HCT116 (cell line): ENCODE results near the gene CXXC1. TPM values are rescaled to one million over a fixed set of nuclear protein-coding genes. Genes with fewer than 3 reads are reported as not detected.

Experiments used
- ATAC-seq: fragments of 200-7000 bp; cut with Tn5 transposase; 2 replicates; pipeline ENCODE4 v1.9.1; 2020; ENCODE audit warnings: mild to moderate bottlenecking, moderate library complexity
- BruUV-seq: library from RNA; stranded (reverse); fragments of 400-500 nt; replicated peaks from 2 replicates; lab custom pipeline; 2021; lab: Mats Ljungman, UMichigan
- CTCF ChIA-PET: fragments of 300-600 bp; sonication (Branson Sonifier 250); formaldehyde crosslinking; loops from one replicate; lab custom pipeline; 2021; ENCODE audit warnings: antibody characterized with exemption; lab: Charles Lee
- POLR2A ChIA-PET: fragments of 300-600, 350-600 bp; sonication (Branson Sonifier 250); formaldehyde crosslinking; loops from one replicate; lab custom pipeline; 2021; ENCODE audit warnings: antibody characterized with exemption; lab: Charles Lee
- RAD21 ChIA-PET, 2 experiments: fragments of 300-600 bp; sonication (Branson Sonifier 250); formaldehyde crosslinking; loops; one replicate each; lab custom pipeline; 2023; ENCODE audit warnings: low total read pairs in 2 of 2; ENCODE audit not compliant: uncharacterized antibody in 2 of 2, unreplicated experiment in 2 of 2, low non-redundant PET in 1 of 2; lab: Charles Lee
- DNase-seq: peaks from one replicate; pipeline ENCODE4 v3.0.0-alpha.2; 2010; ENCODE audit warnings: low read depth, low spot score
- H2AFZ ChIP-seq: fragments of 200-600 bp; shearing (Covaris generic), sonication (generic); 2 replicates; pipeline ENCODE4 v1.6.1; 2017; ENCODE audit warnings: low read depth, mixed run types, mixed read lengths, antibody characterized with exemption, low read length; ENCODE audit not compliant: poor library complexity, severe bottlenecking
- H3K27ac ChIP-seq: 2 replicates; pipeline ENCODE4 v1.5.1; 2012; ENCODE audit warnings: low read depth, low read length
- H3K27me3 ChIP-seq: fragments of 200-600 bp; sonication (generic); 2 replicates; pipeline ENCODE4 v1.6.1; 2016; ENCODE audit warnings: mixed run types, low read length, mixed read lengths; ENCODE audit not compliant: insufficient read depth
- H3K36me3 ChIP-seq, 2 experiments: fragments of 200-500 bp in 1 of 2; fragments of 200-600 bp in 1 of 2; sonication (Bioruptor generic) in 1 of 2; sonication (generic) in 1 of 2; 2 replicates each; pipeline versions ENCODE4 v1.5.1 to v1.6.1; 2014 to 2016; ENCODE audit warnings: low read length in 2 of 2, inconsistent platforms in 1 of 2, mixed read lengths in 1 of 2, mixed run types in 1 of 2; ENCODE audit not compliant: insufficient read depth in 2 of 2, control insufficient read depth in 1 of 2
- H3K4me1 ChIP-seq, 2 experiments: fragments of 200-600 bp in 1 of 2; sonication (generic) in 1 of 2; 2 replicates each; pipeline versions ENCODE4 v1.5.1 to v1.6.1; 2012 to 2017; ENCODE audit warnings: low read length in 2 of 2, inconsistent platforms in 1 of 2, mild to moderate bottlenecking in 1 of 2, mixed read lengths in 1 of 2, mixed run types in 1 of 2, moderate library complexity in 1 of 2; ENCODE audit not compliant: insufficient read depth in 2 of 2, control insufficient read depth in 1 of 2
- H3K4me2 ChIP-seq: fragments of 200-600 bp; sonication (generic); 2 replicates; pipeline ENCODE4 v1.6.1; 2017; ENCODE audit warnings: mixed run types, low read length, mixed read lengths
- H3K4me3 ChIP-seq, 2 experiments: fragments of 200-600 bp in 1 of 2; sonication (generic) in 1 of 2; replicated peaks in 1 of 2; 2 replicates each; pipeline ENCODE4 v1.5.1; 2011 to 2016; ENCODE audit warnings: low read length in 2 of 2, control low read depth in 1 of 2, low read depth in 1 of 2, mild to moderate bottlenecking in 1 of 2, mixed read lengths in 1 of 2, mixed run types in 1 of 2
- H3K79me2 ChIP-seq: fragments of 200-600 bp; sonication (generic); 2 replicates; pipeline ENCODE4 v1.6.1; 2017; ENCODE audit warnings: mild to moderate bottlenecking, mixed run types, low read length, moderate library complexity, mixed read lengths; ENCODE audit not compliant: insufficient read depth
- H3K9ac ChIP-seq: fragments of 200-600 bp; sonication (generic); 2 replicates; pipeline ENCODE4 v1.6.1; 2016; ENCODE audit warnings: low read length, mixed read lengths
- H3K9me2 ChIP-seq: fragments of 200-600 bp; sonication (generic), shearing (Covaris generic); 2 replicates; pipeline ENCODE4 v1.6.1; 2017; ENCODE audit warnings: mixed run types, mild to moderate bottlenecking, moderate library complexity; ENCODE audit not compliant: insufficient read depth
- H3K9me3 ChIP-seq, 2 experiments: fragments of 200-500 bp in 1 of 2; fragments of 200-600 bp in 1 of 2; sonication (Bioruptor generic) in 1 of 2; sonication (generic) in 1 of 2; 2 replicates each; pipeline ENCODE4 v1.6.1; 2014 to 2017; ENCODE audit warnings: low read length in 2 of 2, mixed read lengths in 2 of 2, inconsistent platforms in 1 of 2, low read depth in 1 of 2, mild to moderate bottlenecking in 1 of 2, mixed run types in 1 of 2, moderate library complexity in 1 of 2; ENCODE audit not compliant: control insufficient read depth in 1 of 2, insufficient read depth in 1 of 2
- H4K20me1 ChIP-seq: fragments of 200-600 bp; sonication (generic), shearing (Covaris generic); 2 replicates; pipeline ENCODE4 v1.6.1; 2017; ENCODE audit warnings: mixed run types, mild to moderate bottlenecking, moderate library complexity; ENCODE audit not compliant: insufficient read depth
- ATF3 ChIP-seq: IDR thresholded peaks from 2 replicates; pipeline ENCODE4 v1.6.1; 2012
- CEBPB ChIP-seq: IDR thresholded peaks from 2 replicates; pipeline ENCODE4 v1.6.1; 2012; ENCODE audit warnings: low read depth
- CTCF ChIP-seq, 3 experiments: fragments of 200-600 bp in 1 of 3; sonication (generic) in 1 of 3; IDR thresholded peaks in 2 of 3; conservative IDR thresholded peaks in 1 of 3; 2 replicates each; pipeline ENCODE4 v1.5.1; 2012 to 2017; ENCODE audit warnings: low read depth in 2 of 3, low read length in 2 of 3, antibody characterized with exemption in 1 of 3, borderline replicate concordance in 1 of 3, control low read depth in 1 of 3, mild to moderate bottlenecking in 1 of 3, mixed read lengths in 1 of 3, mixed run types in 1 of 3, moderate library complexity in 1 of 3; ENCODE audit not compliant: insufficient read depth in 1 of 3
- EGR1 ChIP-seq: IDR thresholded peaks from 2 replicates; pipeline ENCODE4 v1.6.1; 2012; ENCODE audit warnings: low read depth
- ELF1 ChIP-seq: IDR thresholded peaks from 2 replicates; pipeline ENCODE4 v1.6.1; 2012; ENCODE audit warnings: low read depth, borderline replicate concordance
- EZH2 ChIP-seq: fragments of 200-600 bp; sonication (generic); IDR thresholded peaks from 2 replicates; pipeline ENCODE4 v1.6.1; 2017; ENCODE audit warnings: antibody characterized with exemption, mixed run types
- JUND ChIP-seq: IDR thresholded peaks from 2 replicates; pipeline ENCODE4 v1.6.1; 2012
- MAX ChIP-seq: IDR thresholded peaks from 2 replicates; pipeline ENCODE4 v1.6.1; 2012
- POLR2AphosphoS5 ChIP-seq: IDR thresholded peaks from 2 replicates; pipeline ENCODE4 v1.6.1; 2011; ENCODE audit warnings: mild to moderate bottlenecking, low read depth, low read length, moderate library complexity
- SIN3A ChIP-seq: IDR thresholded peaks from 2 replicates; pipeline ENCODE4 v1.6.1; 2012; ENCODE audit warnings: low read depth
- SP1 ChIP-seq: IDR thresholded peaks from 2 replicates; pipeline ENCODE4 v1.6.1; 2012; ENCODE audit warnings: low read depth
- SRF ChIP-seq: IDR thresholded peaks from 2 replicates; pipeline ENCODE4 v1.6.1; 2012; ENCODE audit warnings: low read depth
- TCF7L2 ChIP-seq: IDR thresholded peaks from 2 replicates; pipeline ENCODE4 v1.7.0; 2011; ENCODE audit warnings: borderline replicate concordance, inconsistent platforms; ENCODE audit not compliant: insufficient read depth, insufficient read length; ENCODE audit errors: extremely low read depth
- YY1 ChIP-seq: IDR thresholded peaks from 2 replicates; pipeline ENCODE4 v1.6.1; 2011; ENCODE audit warnings: low read length, low read depth, moderate library complexity, mild to moderate bottlenecking; ENCODE audit not compliant: insufficient replicate concordance; ENCODE audit errors: extremely low read depth
- intact Hi-C: fragments of 100-400 bp; cut with micrococcal nuclease; formaldehyde crosslinking; loops from 2 replicates; pipeline ENCODE4 v1.10.0; 2022
- total RNA-seq: library from RNA; stranded (reverse); gene quantifications from one replicate; pipeline ENCODE4 v1.2.1, GENCODE V29; 2021; ENCODE audit not compliant: unreplicated experiment

CXXC1 gene
- total RNA-seq, 1 experiment from 2014 or later, result 101 TPM

- H3K27me3 ChIP-seq, result no peaks in the 10 kb centered on the region
- H3K27ac ChIP-seq, result no peak overlapping the region
- H3K4me3 ChIP-seq, result no peak overlapping the region
- no peak overlapping the region for H2AFZ ChIP-seq
- POLR2A ChIA-PET, result no interaction called here
- H3K4me1 ChIP-seq, result no peaks in the 10 kb centered on the region
- CTCF ChIA-PET, result no interaction called here
- H3K79me2 ChIP-seq, result no peaks in the 10 kb centered on the region
- no TSS peak for BruUV-seq
- no peaks in the 10 kb centered on the region for H4K20me1 ChIP-seq
- no peaks in the 10 kb centered on the region for H3K9me2 ChIP-seq
- RAD21 ChIA-PET, result no interaction called here
- intact Hi-C loops, result no loop called here
- no peaks in the 10 kb centered on the region for H3K36me3 ChIP-seq
- no peak overlapping the region for H3K9ac ChIP-seq
- no peaks in the 10 kb centered on the region; a peak in 1 of 4 replicates for H3K9me3 ChIP-seq
- ATAC-seq, result no peak
- DNase-seq, result no peak
- no peak overlapping the region for H3K4me2 ChIP-seq
- TF ChIP-seq POLR2AphosphoS5 (no peak), CEBPB (no peak), EZH2 (no peak)
- TF ChIP-seq, all 23 proteins: peak for 0
Measured at GRCh38 chr18:50297621-50298442, 10.3 kb upstream of the CXXC1 start.

GRCh38 chr18:50293039-50293438 is 5.5 kb upstream of the CXXC1 start:
- intact Hi-C loops, result no loop called here
- no peak overlapping the region for H3K4me3 ChIP-seq
- no peak for ATAC-seq
- no peak overlapping the region for H3K9ac ChIP-seq
- ChIA-PET CTCF (no interaction called here), POLR2A (no interaction called here), RAD21 (no interaction called here)
- no peak overlapping the region for H3K4me2 ChIP-seq
- H3K4me1 ChIP-seq, result no peaks in the 10 kb centered on the region; a peak in 1 of 4 replicates
- H3K9me2 ChIP-seq, result no peaks in the 10 kb centered on the region
- no TSS peak for BruUV-seq
- H3K27ac ChIP-seq, result no peak overlapping the region
- H4K20me1 ChIP-seq, result no peaks in the 10 kb centered on the region
- no peaks in the 10 kb centered on the region for H3K36me3 ChIP-seq
- no peaks in the 10 kb centered on the region for H3K79me2 ChIP-seq
- DNase-seq, result no peak
- TF ChIP-seq EZH2 (no peak), TCF7L2 (no peak), MAX (no peak), SRF (no peak), ELF1 (no peak), CTCF (IDR thresholded peaks at IDR 0.05 in 2 of 3, conservative IDR thresholded peaks at IDR 0.05 in 1 of 3; ENCODE audit: borderline replicate concordance in 1 of 3, insufficient read depth in 1 of 3, low read depth in 2 of 3, low read length in 2 of 3) (no peak), SP1 (no peak), EGR1 (no peak), SIN3A (no peak), ATF3 (no peak), JUND (no peak), CEBPB (no peak), YY1 (no peak)
- H3K27me3 ChIP-seq, result no peaks in the 10 kb centered on the region
- H3K9me3 ChIP-seq, result no peaks in the 10 kb centered on the region; a peak in 1 of 4 replicates
- no peak overlapping the region for H2AFZ ChIP-seq
